A673 (cell line): ENCODE results near the gene NUP93.

ENCODE experiments used
- CTCF ChIP-seq: fragments of 300-800, 200-600 bp; sonication (generic); conservative IDR thresholded peaks from 2 replicates; pipeline ENCODE4 v1.5.1; 2017; ENCODE audit warnings: low read depth, mild to moderate bottlenecking, antibody characterized with exemption, low read length, moderate library complexity, mixed read lengths
- EZH2 ChIP-seq: fragments of 200-600 bp; sonication (generic); IDR thresholded peaks from 2 replicates; pipeline ENCODE4 v1.6.1; 2017; ENCODE audit warnings: borderline replicate concordance, low read depth, mild to moderate bottlenecking, mixed read lengths, antibody characterized with exemption, low read length; ENCODE audit not compliant: poor library complexity, severe bottlenecking

GRCh38 chr16:56828647-56829046, 98.7 kb downstream of the NUP93 start:
- no peak for TF ChIP-seq CTCF
- no peak for TF ChIP-seq EZH2
